Osteocyte (in vitro differentiated cells): ENCODE data around the gene SPATA32. TPM values are rescaled to one million over a fixed set of nuclear protein-coding genes. Genes with fewer than 3 reads are reported as not detected.

Source experiments
- DNase-seq: peaks from one replicate; pipeline ENCODE4 v3.0.0; 2021; ENCODE audit warnings: mixed read lengths; ENCODE audit not compliant: unreplicated experiment; ENCODE audit errors: extremely low spot score
- H3K27ac Mint-ChIP-seq: one replicate; pipeline ENCODE4 v1.8.0; 2021; ENCODE audit warnings: mild to moderate bottlenecking, mixed read lengths; ENCODE audit not compliant: unreplicated experiment
- H3K27me3 Mint-ChIP-seq: one replicate; pipeline ENCODE4 v1.8.0; 2021; ENCODE audit warnings: mixed read lengths; ENCODE audit not compliant: unreplicated experiment
- H3K36me3 Mint-ChIP-seq: one replicate; pipeline ENCODE4 v1.8.0; 2021; ENCODE audit warnings: mixed read lengths; ENCODE audit not compliant: unreplicated experiment
- H3K4me1 Mint-ChIP-seq: one replicate; pipeline ENCODE4 v1.8.0; 2021; ENCODE audit warnings: mixed read lengths; ENCODE audit not compliant: unreplicated experiment
- H3K4me3 Mint-ChIP-seq: one replicate; pipeline ENCODE4 v1.8.0; 2021; ENCODE audit warnings: mild to moderate bottlenecking, moderate library complexity, mixed read lengths; ENCODE audit not compliant: unreplicated experiment
- H3K9me3 Mint-ChIP-seq: one replicate; pipeline ENCODE4 v1.8.0; 2021; ENCODE audit warnings: mixed read lengths; ENCODE audit not compliant: unreplicated experiment
- CTCF ChIP-seq: fragments of 200-600 bp; sonication (generic); IDR thresholded peaks from 2 replicates; pipeline ENCODE4 v1.5.0; 2021; ENCODE audit warnings: antibody characterized with exemption, mild to moderate bottlenecking, moderate library complexity
- total RNA-seq: library from RNA; stranded (reverse); gene quantifications from 2 replicates; pipeline ENCODE4 v1.2.1, GENCODE V29; 2021

Gene SPATA32
- total RNA-seq, 1 donor from 2014 or later: not detected

GRCh38 chr17:45225964-45226530 lies 35.8 kb downstream of the SPATA32 start:
- DNase-seq: no peak
- H3K36me3 Mint-ChIP-seq: no peaks in the 10 kb centered on the region
- no peak overlapping the region for H3K4me3 Mint-ChIP-seq
- H3K9me3 Mint-ChIP-seq: no peaks in the 10 kb centered on the region
- no peak overlapping the region for H3K27ac Mint-ChIP-seq
- TF ChIP-seq CTCF: no peak
- peaks cover 3% of the 10 kb centered on the region for H3K27me3 Mint-ChIP-seq
- peaks cover 43% of the 10 kb centered on the region for H3K4me1 Mint-ChIP-seq

- peaks cover 37% of the 10 kb centered on the region for H3K4me1 Mint-ChIP-seq
- no peaks in the 10 kb centered on the region for H3K9me3 Mint-ChIP-seq
- no peak for TF ChIP-seq CTCF
- H3K36me3 Mint-ChIP-seq: no peaks in the 10 kb centered on the region
- H3K27me3 Mint-ChIP-seq: peaks cover 3% of the 10 kb centered on the region
- H3K4me3 Mint-ChIP-seq: no peak overlapping the region
- DNase-seq: no peak
- H3K27ac Mint-ChIP-seq: no peak overlapping the region
These were observed 36.7 kb downstream of the SPATA32 start for GRCh38 chr17:45225051-45225700.

- no peak for DNase-seq
- H3K27me3 Mint-ChIP-seq: peaks cover 3% of the 10 kb centered on the region
- peaks cover 34% of the 10 kb centered on the region for H3K4me1 Mint-ChIP-seq
- no peaks in the 10 kb centered on the region for H3K36me3 Mint-ChIP-seq
- no peak overlapping the region for H3K27ac Mint-ChIP-seq
- H3K9me3 Mint-ChIP-seq: no peaks in the 10 kb centered on the region
- no peak overlapping the region for H3K4me3 Mint-ChIP-seq
- TF ChIP-seq CTCF: no peak
These were observed 37.2 kb downstream of the SPATA32 start for GRCh38 chr17:45224671-45225050.

GRCh38 chr17:45223539-45224528 lies 38.1 kb downstream of the SPATA32 start:
- no peak overlapping the region for H3K27ac Mint-ChIP-seq
- no peak overlapping the region for H3K4me3 Mint-ChIP-seq

More at GRCh38 chr17:45223539-45224528, 38.1 kb downstream of the SPATA32 start:
- Mint-ChIP-seq H3K27me3 (peaks cover 3% of the 10 kb centered on the region), H3K9me3 (no peaks in the 10 kb centered on the region), H3K4me1 (peaks cover 30% of the 10 kb centered on the region), H3K36me3 (no peaks in the 10 kb centered on the region)
- no peak for DNase-seq
- TF ChIP-seq CTCF: no peak
